ENCODE data around the gene SHANK3.

- TF ChIP-seq CTCF (IDR thresholded peaks at IDR 0.05; ENCODE audit: extremely low read depth in 1 of 2, insufficient read depth in 1 of 2, low read depth in 1 of 2, low read length in 2 of 2) (no peak), MAX (IDR thresholded peaks at IDR 0.05; ENCODE audit: insufficient read depth, insufficient read length) (no peak), POLR2A (IDR thresholded peaks at IDR 0.05; ENCODE audit: low read depth, low read length) (no peak), POLR2AphosphoS5 (IDR thresholded peaks at IDR 0.05; ENCODE audit: insufficient read depth, low read depth, low read length) (no peak)
These were observed 582 bp upstream of the SHANK3 start for GRCh38 chr22:50672041-50672440.

Measured in endothelial cell of umbilical vein (primary cell).